Astrocyte (in vitro differentiated cells and primary cell): ENCODE data around the gene MECR. TPM values are rescaled to one million over a fixed set of nuclear protein-coding genes. Genes with fewer than 3 reads are reported as not detected.

Experiments
- DNase-seq: peaks from one replicate; pipeline ENCODE4 v3.0.0-alpha.2; 2010; ENCODE audit warnings: low read depth
- FAIRE-seq: peaks from 2 replicates; lab custom pipeline; 2011; peaks lifted over from hg19 to GRCh38; lab: Jason Lieb, UNC
- H2AFZ ChIP-seq: 2 replicates; pipeline ENCODE4 v1.6.0; 2012; ENCODE audit warnings: low read depth, low read length, inconsistent platforms
- H3K27ac ChIP-seq: 2 replicates; pipeline ENCODE4 v1.5.1; 2011; ENCODE audit warnings: low read depth, low read length, inconsistent platforms
- H3K27me3 ChIP-seq: 2 replicates; pipeline ENCODE4 v1.6.0; 2011; ENCODE audit warnings: low read length, inconsistent platforms; ENCODE audit not compliant: insufficient read depth
- H3K36me3 ChIP-seq: 2 replicates; pipeline ENCODE4 v1.5.1; 2011; ENCODE audit warnings: low read length, inconsistent platforms; ENCODE audit not compliant: insufficient read depth
- H3K4me1 ChIP-seq: 2 replicates; pipeline ENCODE4 v1.5.1; 2011; ENCODE audit warnings: low read length, inconsistent platforms; ENCODE audit not compliant: insufficient read depth
- H3K4me2 ChIP-seq: 2 replicates; pipeline ENCODE4 v1.6.0; 2012; ENCODE audit warnings: low read length, inconsistent platforms
- H3K4me3 ChIP-seq: 2 replicates; pipeline ENCODE4 v1.5.1; 2011; ENCODE audit warnings: low read depth, mild to moderate bottlenecking, low read length, inconsistent platforms; ENCODE audit not compliant: insufficient read depth
- H3K79me2 ChIP-seq: 2 replicates; pipeline ENCODE4 v1.6.0; 2012; ENCODE audit warnings: mild to moderate bottlenecking, low read length, inconsistent platforms; ENCODE audit not compliant: insufficient read depth
- H3K9ac ChIP-seq: 2 replicates; pipeline ENCODE4 v1.6.0; 2012; ENCODE audit warnings: mild to moderate bottlenecking, low read length, inconsistent platforms
- H3K9me3 ChIP-seq: 2 replicates; pipeline ENCODE4 v1.5.1; 2012; ENCODE audit warnings: low read depth, mild to moderate bottlenecking, low read length, inconsistent platforms; ENCODE audit not compliant: insufficient read depth
- H4K20me1 ChIP-seq: 2 replicates; pipeline ENCODE4 v1.6.0; 2012; ENCODE audit warnings: low read length, inconsistent platforms; ENCODE audit not compliant: insufficient read depth
- H3K27ac Mint-ChIP-seq: one replicate; pipeline ENCODE4 v1.8.0; 2021; ENCODE audit warnings: mild to moderate bottlenecking, mixed read lengths; ENCODE audit not compliant: unreplicated experiment
- H3K27me3 Mint-ChIP-seq: one replicate; pipeline ENCODE4 v1.8.0; 2021; ENCODE audit warnings: low read depth, mixed read lengths; ENCODE audit not compliant: unreplicated experiment
- H3K36me3 Mint-ChIP-seq: one replicate; pipeline ENCODE4 v1.8.0; 2021; ENCODE audit warnings: low read depth, mixed read lengths; ENCODE audit not compliant: unreplicated experiment
- H3K4me1 Mint-ChIP-seq: one replicate; pipeline ENCODE4 v1.8.0; 2021; ENCODE audit warnings: low read depth, mixed read lengths; ENCODE audit not compliant: unreplicated experiment
- H3K4me3 Mint-ChIP-seq: one replicate; pipeline ENCODE4 v1.8.0; 2021; ENCODE audit warnings: mild to moderate bottlenecking, moderate library complexity, mixed read lengths; ENCODE audit not compliant: unreplicated experiment
- H3K9me3 Mint-ChIP-seq: one replicate; pipeline ENCODE4 v1.8.0; 2021; ENCODE audit warnings: mild to moderate bottlenecking, mixed read lengths; ENCODE audit not compliant: unreplicated experiment
- CTCF ChIP-seq: IDR thresholded peaks from 2 replicates; pipeline ENCODE4 v1.5.1; 2011; ENCODE audit warnings: low read depth, mild to moderate bottlenecking, inconsistent platforms, low read length, moderate library complexity; ENCODE audit not compliant: insufficient read depth
- EZH2 ChIP-seq: IDR thresholded peaks from 2 replicates; pipeline ENCODE4 v1.6.1; 2012; ENCODE audit warnings: mild to moderate bottlenecking, low read length, inconsistent platforms; ENCODE audit not compliant: insufficient read depth
- total RNA-seq: library from RNA; stranded (reverse); gene quantifications from 2 replicates; pipeline ENCODE4 v1.2.1, GENCODE V29; 2021

The MECR gene
- total RNA-seq, 1 donor from 2014 or later, result 25.1 TPM

GRCh38 chr1:29249951-29250581 is 19.3 kb upstream of the MECR start:
- Histone ChIP-seq H3K79me2 (peaks cover 31% of the 10 kb centered on the region), H3K9ac (peak overlapping the region; percentile 29), H3K36me3 (no peaks in the 10 kb centered on the region), H2AFZ (no peak overlapping the region), H3K27me3 (no peaks in the 10 kb centered on the region), H4K20me1 (peaks cover 11% of the 10 kb centered on the region), H3K4me2 (peak overlapping the region; percentile 80), H3K4me1 (peaks cover 30% of the 10 kb centered on the region), H3K9me3 (no peaks in the 10 kb centered on the region), H3K27ac (peak overlapping the region; percentile 69), H3K4me3 (no peak overlapping the region)
- peak overlapping the region; percentile 86 for H3K27ac Mint-ChIP-seq
- H3K36me3 Mint-ChIP-seq, result peaks cover 3% of the 10 kb centered on the region
- H3K9me3 Mint-ChIP-seq, result no peaks in the 10 kb centered on the region
- H3K4me3 Mint-ChIP-seq, result no peak overlapping the region
- H3K27me3 Mint-ChIP-seq, result peaks cover 9% of the 10 kb centered on the region
- FAIRE-seq (no peak), DNase-seq (no peak)
- TF ChIP-seq CTCF, result no peak
- no peak for TF ChIP-seq EZH2
- peaks cover 30% of the 10 kb centered on the region for H3K4me1 Mint-ChIP-seq

GRCh38 chr1:29249170-29249691 is 18.5 kb upstream of the MECR start:
- FAIRE-seq, result no peak
- H3K36me3 ChIP-seq, result no peaks in the 10 kb centered on the region

More at GRCh38 chr1:29249170-29249691, 18.5 kb upstream of the MECR start:
- H3K9me3 ChIP-seq, result no peaks in the 10 kb centered on the region
- H3K9ac ChIP-seq, result peak overlapping the region; percentile 29
- no peak for TF ChIP-seq CTCF
- TF ChIP-seq EZH2, result no peak
- peaks cover 4% of the 10 kb centered on the region for H3K27me3 Mint-ChIP-seq
- peak overlapping the region; percentile 69 for H3K27ac ChIP-seq
- H3K27ac Mint-ChIP-seq, result peak overlapping the region; percentile 86
- H3K4me1 Mint-ChIP-seq, result peaks cover 26% of the 10 kb centered on the region
- no peak overlapping the region for H3K4me3 Mint-ChIP-seq
- peaks cover 37% of the 10 kb centered on the region for H3K79me2 ChIP-seq
- H3K4me1 ChIP-seq, result peaks cover 35% of the 10 kb centered on the region
- H2AFZ ChIP-seq, result peak overlapping the region; percentile 48
- no peaks in the 10 kb centered on the region for H3K9me3 Mint-ChIP-seq
- H3K4me2 ChIP-seq, result peak overlapping the region; percentile 80
- H3K36me3 Mint-ChIP-seq, result peaks cover 3% of the 10 kb centered on the region
- H3K4me3 ChIP-seq, result no peak overlapping the region
- peaks cover 17% of the 10 kb centered on the region for H4K20me1 ChIP-seq
- no peaks in the 10 kb centered on the region for H3K27me3 ChIP-seq
- peak; percentile 71 for DNase-seq
